GM12875 (cell line): Measurements from ENCODE around the gene KIRREL2.
"Not testable (repeated sequence)": the region's sequence is repeated elsewhere in the genome, so short reads cannot be mapped to it uniquely, and the experiment has no call there.

Experiments used
- H3K4me3 ChIP-seq: one replicate; pipeline ENCODE4 v1.5.1; 2011; ENCODE audit warnings: low read depth, low read length, control low read depth
- TF ChIP-seq, protein P1 (sequence below): IDR thresholded peaks from 2 replicates; pipeline ENCODE4 v1.5.1; 2011; ENCODE audit warnings: low read depth, mild to moderate bottlenecking, control low read depth, inconsistent platforms, low read length, moderate library complexity, borderline replicate concordance; ENCODE audit not compliant: insufficient read depth

Gene KIRREL2

DNA sequence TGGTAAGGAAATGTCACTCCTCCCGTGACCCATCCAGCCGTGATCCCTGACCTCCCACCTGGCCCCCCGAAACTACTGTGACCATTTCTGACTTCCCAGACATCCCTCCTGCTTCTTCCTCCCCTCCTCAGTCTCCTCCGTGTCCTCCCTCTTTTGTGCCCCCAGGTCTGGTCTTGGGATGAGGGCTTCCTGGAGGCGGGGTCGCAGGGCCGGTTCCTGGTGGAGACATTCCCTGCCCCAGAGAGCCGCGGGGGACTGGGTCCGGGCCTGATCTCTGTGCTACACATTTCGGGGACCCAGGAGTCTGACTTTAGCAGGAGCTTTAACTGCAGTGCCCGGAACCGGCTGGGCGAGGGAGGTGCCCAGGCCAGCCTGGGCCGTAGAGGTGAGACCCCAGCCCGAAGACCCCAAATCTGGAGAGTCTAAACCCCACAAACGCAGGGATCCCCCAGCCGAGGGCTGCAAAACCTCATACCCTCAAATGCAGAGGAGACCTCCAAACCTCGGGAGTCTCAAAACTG, 5.0 kb downstream of the KIRREL2 start:
- TF ChIP-seq, protein P1, sequence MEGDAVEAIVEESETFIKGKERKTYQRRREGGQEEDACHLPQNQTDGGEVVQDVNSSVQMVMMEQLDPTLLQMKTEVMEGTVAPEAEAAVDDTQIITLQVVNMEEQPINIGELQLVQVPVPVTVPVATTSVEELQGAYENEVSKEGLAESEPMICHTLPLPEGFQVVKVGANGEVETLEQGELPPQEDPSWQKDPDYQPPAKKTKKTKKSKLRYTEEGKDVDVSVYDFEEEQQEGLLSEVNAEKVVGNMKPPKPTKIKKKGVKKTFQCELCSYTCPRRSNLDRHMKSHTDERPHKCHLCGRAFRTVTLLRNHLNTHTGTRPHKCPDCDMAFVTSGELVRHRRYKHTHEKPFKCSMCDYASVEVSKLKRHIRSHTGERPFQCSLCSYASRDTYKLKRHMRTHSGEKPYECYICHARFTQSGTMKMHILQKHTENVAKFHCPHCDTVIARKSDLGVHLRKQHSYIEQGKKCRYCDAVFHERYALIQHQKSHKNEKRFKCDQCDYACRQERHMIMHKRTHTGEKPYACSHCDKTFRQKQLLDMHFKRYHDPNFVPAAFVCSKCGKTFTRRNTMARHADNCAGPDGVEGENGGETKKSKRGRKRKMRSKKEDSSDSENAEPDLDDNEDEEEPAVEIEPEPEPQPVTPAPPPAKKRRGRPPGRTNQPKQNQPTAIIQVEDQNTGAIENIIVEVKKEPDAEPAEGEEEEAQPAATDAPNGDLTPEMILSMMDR: no peak
- no peak overlapping the region for H3K4me3 ChIP-seq

DNA sequence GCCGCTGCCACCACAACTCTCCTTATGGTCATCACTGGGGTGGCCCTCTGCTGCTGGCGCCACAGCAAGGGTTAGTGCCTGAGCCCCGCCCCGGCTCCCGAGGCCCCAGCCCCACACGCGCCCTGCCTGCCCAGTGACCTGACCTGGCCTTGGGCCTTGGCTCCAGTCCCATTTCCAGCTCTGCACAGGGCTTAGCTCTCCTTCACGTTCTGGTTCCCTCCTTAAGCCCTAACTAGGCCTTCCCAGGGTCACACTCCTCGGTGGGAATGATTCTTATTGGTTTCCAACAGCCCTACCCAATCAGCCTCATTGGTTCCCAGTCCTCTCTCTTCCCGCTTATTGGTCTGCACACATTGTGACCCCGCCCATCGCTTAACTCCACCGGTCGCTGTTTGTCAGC, 5.8 kb downstream of the KIRREL2 start:
- no peak overlapping the region for H3K4me3 ChIP-seq
- TF ChIP-seq, protein P1: no peak

DNA sequence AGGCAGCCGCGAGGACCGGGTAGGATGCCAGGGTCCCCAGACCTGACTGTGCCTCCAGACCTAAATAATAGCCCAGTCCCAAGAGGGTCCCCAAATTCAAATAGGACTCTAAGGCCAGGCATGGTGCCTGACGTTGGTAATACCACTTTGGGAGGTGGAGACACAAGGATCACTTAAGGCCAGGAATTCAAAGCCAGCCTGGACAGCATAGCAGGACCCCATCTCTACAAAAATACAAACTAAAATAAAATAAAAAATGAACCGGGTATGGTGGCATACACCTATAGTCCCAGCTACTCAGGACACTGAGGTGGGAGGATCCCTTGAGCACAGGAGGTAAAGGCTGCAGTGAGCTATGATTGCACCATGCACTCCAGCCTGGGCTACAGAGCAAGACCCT, 6.3 kb downstream of the KIRREL2 start:
- TF ChIP-seq, protein P1: no peak
- no peak overlapping the region for H3K4me3 ChIP-seq

DNA sequence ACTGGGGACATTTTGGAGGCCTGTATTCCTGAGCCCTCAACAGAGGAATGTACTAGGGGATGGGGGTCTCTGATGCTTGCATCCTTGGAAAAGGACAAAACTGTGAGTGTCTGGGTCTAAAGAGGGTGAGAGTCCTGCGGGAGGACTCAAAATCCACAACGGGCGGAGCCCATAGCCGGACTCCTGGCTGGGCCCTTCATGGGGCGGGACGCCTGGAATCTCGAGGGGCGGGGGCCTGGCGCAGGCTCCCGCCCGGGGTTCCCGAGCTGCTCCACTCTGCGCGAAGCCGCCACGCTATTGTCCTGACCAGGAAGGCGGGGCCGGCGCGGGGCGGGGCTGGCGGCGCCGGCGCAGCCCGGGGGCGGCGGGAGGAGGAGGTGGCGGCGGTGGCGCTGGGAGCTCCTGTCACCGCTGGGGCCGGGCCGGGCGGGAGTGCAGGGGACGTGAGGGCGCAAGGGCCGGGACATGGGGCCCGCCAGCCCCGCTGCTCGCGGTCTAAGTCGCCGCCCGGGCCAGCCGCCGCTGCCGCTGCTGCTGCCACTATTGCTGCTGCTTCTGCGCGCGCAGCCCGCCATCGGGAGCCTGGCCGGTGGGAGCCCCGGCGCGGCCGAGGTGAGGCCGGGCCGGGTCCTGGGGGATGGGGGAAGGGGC, 11.6 kb downstream of the KIRREL2 start, which contains the start of gene APLP1:
APLP1 (plus strand) TSS at position 403 of the 651 bp plus-strand sequence; CDS start at position 466, 63 bp downstream.
- TF ChIP-seq, protein P1: no peak
- peak within 1 kb of the TSS; percentile 5 for H3K4me3 ChIP-seq

DNA sequence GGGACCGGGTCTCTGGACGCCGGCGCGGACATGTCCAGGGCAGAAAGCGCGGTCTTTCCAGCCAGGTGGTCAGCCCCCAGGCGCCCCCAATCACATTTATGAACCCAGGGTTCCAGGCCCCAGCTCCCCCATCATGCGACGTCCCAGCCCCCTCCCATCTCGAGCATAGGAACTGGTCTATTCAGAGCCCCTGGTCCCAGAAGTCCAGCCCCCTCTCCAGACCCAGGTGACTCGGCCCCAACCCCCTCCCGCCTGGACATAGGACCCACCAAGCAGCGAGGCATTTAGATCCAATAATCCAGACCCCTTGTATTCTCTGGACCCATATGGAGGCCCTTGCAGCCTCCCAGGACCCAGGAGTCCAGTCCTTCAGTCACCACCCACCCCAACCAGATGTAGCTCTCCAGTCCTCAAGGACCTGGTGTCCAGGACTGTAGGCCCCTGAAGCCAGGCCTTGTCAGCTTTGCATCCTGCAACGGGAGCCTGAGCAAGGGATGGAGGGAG, 12.2 kb downstream of the KIRREL2 start:
- TF ChIP-seq, protein P1: no peak

DNA sequence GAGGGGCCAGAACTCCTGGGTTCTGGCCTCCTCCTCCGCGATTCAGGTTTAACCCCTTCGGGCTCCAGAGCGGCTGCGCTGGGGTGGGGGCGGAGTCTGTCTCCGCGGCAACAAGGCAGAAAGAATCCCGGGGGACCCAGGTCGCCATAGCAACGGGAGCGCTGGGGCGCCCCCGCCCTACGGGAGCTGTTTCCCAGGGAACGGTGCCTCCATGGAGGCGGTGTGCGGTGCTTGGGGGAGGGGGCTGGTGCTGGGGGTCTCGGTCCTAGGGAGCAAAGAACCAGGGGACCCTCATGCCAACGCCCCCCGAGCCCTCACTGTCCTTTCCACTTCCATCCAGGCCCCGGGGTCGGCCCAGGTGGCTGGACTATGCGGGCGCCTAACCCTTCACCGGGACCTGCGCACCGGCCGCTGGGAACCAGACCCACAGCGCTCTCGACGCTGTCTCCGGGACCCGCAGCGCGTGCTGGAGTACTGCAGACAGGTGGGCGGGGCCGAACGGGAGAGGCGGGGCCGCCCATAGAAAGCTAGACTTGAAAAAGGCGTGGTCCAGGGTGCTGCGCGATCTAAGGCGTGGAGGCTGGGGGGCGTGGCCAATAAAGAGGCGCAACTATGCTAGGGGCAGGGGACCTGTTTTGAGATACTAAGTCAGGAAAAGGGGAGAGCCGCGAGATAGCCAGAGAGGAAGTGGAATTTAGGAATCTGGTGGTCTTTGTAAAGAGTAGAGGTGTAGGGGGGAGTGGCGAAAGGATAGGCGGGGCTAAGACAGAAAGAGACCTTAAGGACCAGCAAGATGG, 12.8 kb downstream of the KIRREL2 start:
- H3K4me3 ChIP-seq: no peak overlapping the region
- TF ChIP-seq, protein P1: no peak

More for the DNA sequence above, 12.2 kb downstream of the KIRREL2 start:
- peak overlapping the region; percentile 5 for H3K4me3 ChIP-seq

DNA sequence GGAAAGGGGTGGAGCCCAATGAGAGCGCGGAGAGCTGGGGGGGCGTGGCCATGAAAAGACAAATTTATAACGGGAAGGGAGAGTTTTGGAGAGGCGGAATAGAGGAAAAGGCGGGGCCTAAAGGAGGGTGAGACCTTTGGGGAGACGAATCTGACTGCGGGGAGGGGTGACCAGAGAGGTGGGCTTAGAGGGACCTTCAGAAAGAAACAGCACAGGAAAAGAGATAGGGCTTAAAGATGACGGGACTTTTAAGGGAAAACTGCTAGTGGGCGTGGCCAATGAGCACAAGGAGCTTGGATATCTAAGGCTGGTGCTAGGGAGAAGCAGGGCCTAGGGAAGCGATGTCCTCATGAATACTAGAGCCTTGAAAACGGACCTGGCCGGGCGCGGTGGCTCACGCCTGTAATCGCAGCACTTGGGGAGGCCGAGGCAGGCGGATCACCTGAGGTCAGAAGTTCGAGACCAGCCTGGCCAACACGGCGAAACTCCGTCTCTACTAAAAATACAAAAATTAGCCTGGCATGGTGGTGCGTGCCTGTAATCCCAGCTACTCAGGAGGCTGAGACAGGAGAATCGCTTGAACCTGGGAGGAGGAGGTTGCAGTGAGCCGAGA, 13.5 kb downstream of the KIRREL2 start:
- not testable (repeated sequence) for H3K4me3 ChIP-seq
